HG02623 (cell line): ENCODE data around the gene ATP23.
A peak's percentile ranks its signal among the peaks of the same experiment; 100 is the strongest.

Experiments used
- ATAC-seq: cut with Tn5 transposase; IDR thresholded peaks from one replicate; pipeline ENCODE4 v1.9.1; 2021; ENCODE audit warnings: moderate library complexity; ENCODE audit not compliant: unreplicated experiment

Gene ATP23

GRCh38 chr12:57941165-57941894, at the start of gene ATP23:
Gene ATP23 (plus strand): TSS chr12:57941567. CDS start chr12:57941702, 135 bp downstream.
- peak; percentile 81 for ATAC-seq

GRCh38 chr12:57892232-57892972, 49.0 kb upstream of the ATP23 start:
- ATAC-seq = no peak

GRCh38 chr12:57893431-57894353, 47.7 kb upstream of the ATP23 start:
- ATAC-seq = no peak

- ATAC-seq = no peak
Measured at GRCh38 chr12:57894399-57895292, 46.7 kb upstream of the ATP23 start.

- ATAC-seq = no peak
Measured at GRCh38 chr12:57895389-57896114, 45.8 kb upstream of the ATP23 start.

- no peak for ATAC-seq
Measured at GRCh38 chr12:57896115-57896433, 45.3 kb upstream of the ATP23 start.

- ATAC-seq = no peak
Measured at GRCh38 chr12:57896434-57897201, 44.7 kb upstream of the ATP23 start.

GRCh38 chr12:57897286-57897974, 43.9 kb upstream of the ATP23 start:
- ATAC-seq = no peak

- peak; percentile 24 for ATAC-seq
Measured at GRCh38 chr12:57898308-57898970, 42.9 kb upstream of the ATP23 start.

GRCh38 chr12:57899010-57899662, 42.2 kb upstream of the ATP23 start:
- ATAC-seq = peak; percentile 86

- no peak for ATAC-seq
Measured at GRCh38 chr12:57902478-57902969, 38.8 kb upstream of the ATP23 start.

GRCh38 chr12:57904426-57904825, 36.9 kb upstream of the ATP23 start:
- no peak for ATAC-seq

GRCh38 chr12:57904848-57905811, 36.2 kb upstream of the ATP23 start:
- peak; percentile 81 for ATAC-seq

GRCh38 chr12:57905812-57906475, 35.4 kb upstream of the ATP23 start:
- no peak for ATAC-seq

- no peak for ATAC-seq
Measured at GRCh38 chr12:57906821-57907220, 34.5 kb upstream of the ATP23 start.
